Gastroesophageal sphincter (tissue), 4 donors: ENCODE results near the gene PINK1. TPM values are rescaled to one million over a fixed set of nuclear protein-coding genes. Genes with fewer than 3 reads are reported as not detected.
A peak's percentile ranks its signal among the peaks of the same experiment; 100 is the strongest.

ENCODE experiments used
- ATAC-seq: fragments of 150-250 bp; one replicate; pipeline ENCODE4 v1.9.1; 2016; ENCODE audit warnings: mild to moderate bottlenecking, moderate library complexity
- H3K27ac ChIP-seq, 4 donors: fragments of 200-600 bp; sonication (generic) in 3 of 4; 1 replicate in 3 of 4; 2 replicates in 1 of 4; pipeline ENCODE4 v1.5.1; 2016 to 2019
- H3K27me3 ChIP-seq: fragments of 200-600 bp; sonication (generic); one replicate; pipeline ENCODE4 v1.5.1; 2019
- H3K36me3 ChIP-seq, 2 donors: fragments of 200-600 bp; sonication (generic); one replicate each; pipeline ENCODE4 v1.5.1; 2019; ENCODE audit warnings: control low read depth in 1 of 2
- H3K4me1 ChIP-seq, 3 donors: fragments of 200-600 bp; sonication (generic); 1 replicate in 2 of 3; 2 replicates in 1 of 3; pipeline ENCODE4 v1.5.1; 2016 to 2019; ENCODE audit warnings: control low read depth in 2 of 3
- H3K4me3 ChIP-seq, 2 donors: fragments of 200-600 bp; sonication (generic); one replicate each; pipeline ENCODE4 v1.5.1; 2019; ENCODE audit warnings: mild to moderate bottlenecking in 1 of 2, moderate library complexity in 1 of 2
- H3K9me3 ChIP-seq, 3 donors: fragments of 200-600 bp; sonication (generic); one replicate each; pipeline ENCODE4 v1.5.1; 2017 to 2019; ENCODE audit warnings: control low read depth in 2 of 3
- EP300 ChIP-seq: sonication (generic); formaldehyde crosslinking; IDR thresholded peaks from one replicate; pipeline ENCODE4 v1.6.1; 2017; ENCODE audit warnings: antibody characterized with exemption, mild to moderate bottlenecking
- POLR2A ChIP-seq, 2 donors: fragments of 450-650 bp; IDR thresholded peaks; one replicate each; pipeline ENCODE4 v1.6.1; 2017; ENCODE audit warnings: antibody characterized with exemption in 2 of 2, mild to moderate bottlenecking in 2 of 2, moderate library complexity in 1 of 2
- POLR2AphosphoS5 ChIP-seq: sonication (generic); formaldehyde crosslinking; IDR thresholded peaks from one replicate; pipeline ENCODE4 v1.6.1; 2017; ENCODE audit warnings: antibody characterized with exemption
- WGBS, 2 donors: methylation state at CpG; one replicate each; pipeline ENCODE4 v1.1.5; 2018; ENCODE audit warnings: low coverage in 1 of 2; 5-methylcytosine and 5-hydroxymethylcytosine counted together
- total RNA-seq, 4 donors: library from RNA; depleted of rRNA; stranded (reverse); fragments of >200 nt; gene quantifications; one replicate each; pipeline ENCODE4 v1.1.0, GENCODE V29; 2016
- TF ChIP-seq, protein P1 (sequence below), 4 experiments: fragments of 200-600 bp in 2 of 4; fragments of 450-650 bp in 2 of 4; sonication (generic) in 1 of 4; IDR thresholded peaks; one replicate each; pipeline ENCODE4 v1.5.1; 2017 to 2019; ENCODE audit warnings: antibody characterized with exemption in 4 of 4, mild to moderate bottlenecking in 2 of 4, moderate library complexity in 2 of 4

The PINK1 gene
- total RNA-seq, 4 donors from 2014 or later: 148 to 269 (median 203) TPM

DNA sequence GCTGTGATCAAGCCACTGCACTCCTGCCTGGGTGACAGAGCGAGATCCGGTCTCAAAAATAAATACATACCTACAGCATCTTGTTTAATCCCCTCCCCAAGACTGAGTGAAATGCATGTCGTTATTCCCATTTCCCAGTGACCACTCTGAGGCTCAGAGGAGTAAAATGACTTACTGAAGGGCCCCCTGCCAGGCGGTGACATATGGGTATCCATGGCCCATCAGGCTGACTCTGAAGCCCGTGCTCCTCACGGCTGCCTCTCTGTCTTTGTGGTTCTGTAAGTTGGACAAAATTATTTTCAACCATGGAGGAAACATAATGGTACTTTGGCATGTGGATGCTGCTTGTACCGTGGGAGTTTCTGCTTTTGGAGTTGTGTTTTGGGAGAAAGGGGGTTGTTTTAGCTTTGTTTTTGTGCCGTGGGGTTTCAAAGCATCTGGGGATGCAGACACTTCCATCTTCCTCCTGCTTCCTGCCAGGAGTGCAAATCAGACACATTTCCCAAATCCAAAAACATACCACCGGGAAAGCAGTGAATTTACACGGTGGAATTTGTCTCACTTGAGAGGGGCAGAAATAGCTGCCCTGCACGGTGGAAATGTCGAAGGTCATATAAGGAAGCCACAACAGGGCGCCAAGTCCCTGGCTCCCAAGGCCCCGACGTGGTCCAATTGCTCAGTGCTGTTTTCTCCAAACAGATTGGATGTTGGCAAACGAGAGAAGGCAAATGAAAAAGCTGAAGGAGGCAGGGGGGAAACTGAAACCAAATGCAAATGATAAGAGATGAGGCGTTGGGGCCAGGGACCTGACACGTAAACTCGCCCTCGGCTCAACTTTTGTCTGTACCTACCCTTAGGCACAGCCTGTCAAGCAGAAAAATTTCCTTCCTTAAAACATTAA lies 17.1 kb upstream of the PINK1 start:
- H3K27ac ChIP-seq: peak overlapping the region in 3 of 4 donors; percentile 12 to 60 (median 42)
- ATAC-seq: no peak
- H3K4me1 ChIP-seq: peaks cover 0 to 31% (median 6%) of the 10 kb centered on the region in 3 donors
- no peaks in the 10 kb centered on the region for H3K27me3 ChIP-seq
- no peak overlapping the region for H3K4me3 ChIP-seq
- H3K9me3 ChIP-seq: no peaks in the 10 kb centered on the region
- no peak for TF ChIP-seq POLR2A (IDR thresholded peaks at IDR 0.05)
- no peak for TF ChIP-seq EP300
- TF ChIP-seq POLR2AphosphoS5: no peak
- TF ChIP-seq, protein P1, sequence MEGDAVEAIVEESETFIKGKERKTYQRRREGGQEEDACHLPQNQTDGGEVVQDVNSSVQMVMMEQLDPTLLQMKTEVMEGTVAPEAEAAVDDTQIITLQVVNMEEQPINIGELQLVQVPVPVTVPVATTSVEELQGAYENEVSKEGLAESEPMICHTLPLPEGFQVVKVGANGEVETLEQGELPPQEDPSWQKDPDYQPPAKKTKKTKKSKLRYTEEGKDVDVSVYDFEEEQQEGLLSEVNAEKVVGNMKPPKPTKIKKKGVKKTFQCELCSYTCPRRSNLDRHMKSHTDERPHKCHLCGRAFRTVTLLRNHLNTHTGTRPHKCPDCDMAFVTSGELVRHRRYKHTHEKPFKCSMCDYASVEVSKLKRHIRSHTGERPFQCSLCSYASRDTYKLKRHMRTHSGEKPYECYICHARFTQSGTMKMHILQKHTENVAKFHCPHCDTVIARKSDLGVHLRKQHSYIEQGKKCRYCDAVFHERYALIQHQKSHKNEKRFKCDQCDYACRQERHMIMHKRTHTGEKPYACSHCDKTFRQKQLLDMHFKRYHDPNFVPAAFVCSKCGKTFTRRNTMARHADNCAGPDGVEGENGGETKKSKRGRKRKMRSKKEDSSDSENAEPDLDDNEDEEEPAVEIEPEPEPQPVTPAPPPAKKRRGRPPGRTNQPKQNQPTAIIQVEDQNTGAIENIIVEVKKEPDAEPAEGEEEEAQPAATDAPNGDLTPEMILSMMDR (IDR thresholded peaks at IDR 0.05): no peak
- WGBS, 2 donors: 30 to 68% methylated on average over 4 to 19 of the region's 20 CpGs
- H3K36me3 ChIP-seq: no peaks in the 10 kb centered on the region

DNA sequence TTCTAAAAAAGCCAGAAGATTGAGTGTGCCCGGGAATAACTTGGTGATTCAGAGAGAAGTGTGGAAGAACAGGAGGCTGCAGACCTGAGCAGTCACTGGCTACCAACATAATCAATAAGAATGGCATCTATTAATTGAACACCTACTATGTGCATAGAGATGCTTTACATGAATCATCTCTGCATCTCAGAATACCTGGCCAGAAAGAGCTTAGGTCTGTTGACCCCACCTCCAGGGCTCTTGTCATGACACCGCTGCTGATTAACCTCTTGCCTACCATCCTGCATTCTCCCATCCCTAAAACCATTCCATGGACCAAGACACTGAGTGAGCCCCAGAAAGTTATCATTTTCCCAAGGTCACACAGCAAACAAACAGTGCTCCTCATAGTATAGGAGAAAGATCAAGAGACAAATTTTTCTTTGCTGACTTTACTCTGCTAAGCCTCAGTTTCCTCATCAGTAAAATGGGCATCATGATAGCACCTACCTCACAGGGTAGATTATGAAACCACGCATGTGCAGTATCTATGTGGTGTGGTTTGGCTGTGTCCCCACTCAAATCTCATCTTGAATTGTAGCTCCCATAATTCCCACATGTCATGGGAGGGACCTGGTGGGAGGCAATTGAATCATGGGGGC lies 16.3 kb upstream of the PINK1 start:
- TF ChIP-seq EP300 (no peak), POLR2AphosphoS5 (no peak), POLR2A (IDR thresholded peaks at IDR 0.05) (no peak)
- TF ChIP-seq, protein P1 (IDR thresholded peaks at IDR 0.05): no peak
- Histone ChIP-seq H3K4me3 (no peak overlapping the region), H3K4me1 (peaks cover 0 to 31% (median 6%) of the 10 kb centered on the region in 3 donors), H3K27me3 (no peaks in the 10 kb centered on the region), H3K36me3 (no peaks in the 10 kb centered on the region), H3K9me3 (no peaks in the 10 kb centered on the region), H3K27ac (peak overlapping the region in 3 of 4 donors; percentile 12 to 60 (median 42))
- WGBS, 2 donors: 63 to 71% methylated on average over 2 to 3 of the region's 3 CpGs
- ATAC-seq: no peak

DNA sequence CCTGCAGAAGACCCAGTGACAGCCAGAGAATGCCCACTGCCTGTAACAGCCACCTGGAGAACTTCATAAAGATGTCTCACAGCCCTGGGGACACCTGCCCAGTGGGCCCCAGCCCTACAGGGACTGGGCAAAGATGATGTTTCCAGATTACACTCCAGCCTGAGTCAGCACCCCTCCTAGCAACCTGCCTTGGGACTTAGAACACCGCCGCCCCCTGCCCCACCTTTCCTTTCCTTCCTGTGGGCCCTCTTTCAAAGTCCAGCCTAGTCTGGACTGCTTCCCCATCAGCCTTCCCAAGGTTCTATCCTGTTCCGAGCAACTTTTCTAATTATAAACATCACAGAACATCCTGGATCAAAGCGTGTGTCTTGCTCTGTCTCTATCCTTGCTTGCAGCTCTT lies 14.7 kb upstream of the PINK1 start:
- no peak for ATAC-seq
- no peaks in the 10 kb centered on the region for H3K36me3 ChIP-seq
- no peak overlapping the region for H3K4me3 ChIP-seq
- H3K9me3 ChIP-seq: no peaks in the 10 kb centered on the region
- WGBS, 2 donors: 62% methylated on average over 4 of the region's 4 CpGs; no CpG with 5 or more reads in 1 of the 2 donors
- TF ChIP-seq, protein P1 (IDR thresholded peaks at IDR 0.05): no peak
- TF ChIP-seq EP300 (no peak), POLR2A (IDR thresholded peaks at IDR 0.05) (no peak), POLR2AphosphoS5 (no peak)
- no peaks in the 10 kb centered on the region for H3K27me3 ChIP-seq
- no peak overlapping the region for H3K27ac ChIP-seq
- peaks cover 0 to 26% (median 6%) of the 10 kb centered on the region in 3 donors for H3K4me1 ChIP-seq

DNA sequence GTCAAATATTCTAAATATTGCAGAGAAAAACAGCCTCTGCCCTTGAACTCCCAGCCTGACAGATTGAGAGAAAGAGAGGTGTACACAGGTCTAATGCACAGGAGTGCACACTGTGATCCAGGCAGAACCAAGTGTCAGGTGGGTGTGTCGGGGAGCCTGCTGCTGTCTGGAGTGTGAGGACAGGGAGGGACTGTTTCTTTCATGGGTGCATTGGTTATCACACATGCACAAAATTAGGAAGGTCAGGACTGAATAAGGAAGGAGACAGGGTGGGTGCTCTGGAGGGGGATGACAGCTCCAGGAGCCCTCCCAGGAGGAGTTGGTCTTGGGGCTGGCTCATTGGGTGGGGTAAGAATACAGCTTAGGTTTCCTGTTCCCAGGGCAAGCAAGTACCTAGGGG lies 13.3 kb upstream of the PINK1 start:
- H3K27ac ChIP-seq: no peak overlapping the region
- no peaks in the 10 kb centered on the region for H3K9me3 ChIP-seq
- 80 to 86% methylated on average over 1 of the region's 1 CpG for WGBS, 2 donors
- ATAC-seq: no peak
- peaks cover 0 to 13% (median 3%) of the 10 kb centered on the region in 3 donors for H3K4me1 ChIP-seq
- peaks cover 9% of the 10 kb centered on the region for H3K27me3 ChIP-seq
- TF ChIP-seq, protein P1 (IDR thresholded peaks at IDR 0.05): no peak
- TF ChIP-seq POLR2AphosphoS5: no peak
- no peak for TF ChIP-seq EP300
- TF ChIP-seq POLR2A (IDR thresholded peaks at IDR 0.05): no peak
- no peaks in the 10 kb centered on the region for H3K36me3 ChIP-seq
- no peak overlapping the region for H3K4me3 ChIP-seq
